Right lobe of liver (tissue), 6 donors: ENCODE measurements around the gene COL25A1. TPM values are rescaled to one million over a fixed set of nuclear protein-coding genes. Genes with fewer than 3 reads are reported as not detected.

Experiments
- ATAC-seq, 4 donors: fragments of 200-7000 bp; cut with Tn5 transposase; one replicate each; pipeline ENCODE4 v1.9.1; 2020; ENCODE audit warnings: mild to moderate bottlenecking in 4 of 4, moderate library complexity in 4 of 4
- DNase-seq, 3 donors: peaks; one replicate each; pipeline ENCODE4 v3.0.0-alpha.2; 2020
- H3K27ac ChIP-seq, 3 donors: fragments of 200-600 bp; one replicate each; pipeline ENCODE4 v1.8.0; 2022
- H3K27me3 ChIP-seq, 2 donors: fragments of 200-600 bp; one replicate each; pipeline ENCODE4 v1.8.0; 2022
- H3K36me3 ChIP-seq, 4 donors: fragments of 200-600 bp; sonication (generic) in 1 of 4; one replicate each; pipeline versions ENCODE4 v1.5.1 to v1.8.0; 2017 to 2022; ENCODE audit warnings: control low read depth in 1 of 4
- H3K4me1 ChIP-seq, 4 donors: fragments of 200-600 bp; sonication (generic) in 1 of 4; one replicate each; pipeline versions ENCODE4 v1.5.1 to v1.8.0; 2017 to 2022; ENCODE audit warnings: control low read depth in 1 of 4
- H3K4me3 ChIP-seq, 3 donors: fragments of 200-600 bp; one replicate each; pipeline ENCODE4 v1.8.0; 2022
- H3K9me3 ChIP-seq, 4 donors: fragments of 200-600 bp; sonication (generic) in 1 of 4; one replicate each; pipeline versions ENCODE4 v1.5.1 to v1.8.0; 2017 to 2022; ENCODE audit warnings: control low read depth in 1 of 4
- CTCF ChIP-seq, 4 donors: fragments of 200-600 bp in 3 of 4; fragments of 450-650 bp in 1 of 4; IDR thresholded peaks; one replicate each; pipeline versions ENCODE4 v1.5.1 to v1.8.0; 2016 to 2022; ENCODE audit warnings: antibody characterized with exemption in 4 of 4, mild to moderate bottlenecking in 2 of 4
- POLR2A ChIP-seq: fragments of 450-650 bp; IDR thresholded peaks from one replicate; pipeline ENCODE4 v1.6.1; 2017; ENCODE audit warnings: antibody characterized with exemption, mild to moderate bottlenecking
- WGBS: methylation state at CpG from one replicate; pipeline ENCODE4 v1.1.6; 2018; ENCODE audit warnings: low coverage, low lambda C conversion rate; ENCODE audit not compliant: insufficient coverage; ENCODE audit errors: missing lambda C conversion rate; 5-methylcytosine and 5-hydroxymethylcytosine counted together
- intact Hi-C, 2 donors: fragments of 100-400 bp; cut with DNase I; formaldehyde crosslinking; loops; one replicate each; pipeline versions ENCODE4 v1.11.2 to v1.14.1; 2022
- total RNA-seq, 6 experiments: library from RNA; depleted of rRNA in 2 of 6; stranded (reverse); fragments of >200 nt in 2 of 6; fragmentation: NEBNext Ultra II Directional in 3 of 6; extraction: Animal tissue kit (Norgen Biotek cat#: 25700) in 3 of 6; gene quantifications; one replicate each; pipeline versions ENCODE4 v1.1.0 to v1.2.4, GENCODE V29; 2016 to 2023
- donor health status: DM: no; HTN: yes; CAD: no.
- donor health status: DM: no; HTN: no; CAD: no.
- donor health status: DM: no; HTN: no; CAD: no.
- donor health status: DM: no; HTN: yes; CAD: no.
- donor health status: DM: no; HTN: yes; CAD: no.

Gene COL25A1
- total RNA-seq, 6 experiments from 2014 or later: 0.06 to 4.8 (median 1.3) TPM

- no peak overlapping the region for H3K27ac ChIP-seq
- no peak for DNase-seq
- no peak overlapping the region for H3K4me3 ChIP-seq
- WGBS: 44% methylated on average over 2 of the region's 2 CpGs
- no peaks in the 10 kb centered on the region for H3K4me1 ChIP-seq
- H3K36me3 ChIP-seq: no peaks in the 10 kb centered on the region
- no peaks in the 10 kb centered on the region for H3K9me3 ChIP-seq
- no peaks in the 10 kb centered on the region for H3K27me3 ChIP-seq
- no peak for TF ChIP-seq CTCF (IDR thresholded peaks at IDR 0.05)
- no peak for TF ChIP-seq POLR2A
- ATAC-seq: no peak
- intact Hi-C loops: no loop called here
These were observed 294.5 kb downstream of the COL25A1 start for GRCh38 chr4:109007976-109008375.

GRCh38 chr4:109005523-109005922 is 296.9 kb downstream of the COL25A1 start:
- WGBS: 80% methylated on average over 1 of the region's 1 CpG
- intact Hi-C loops: no loop called here

GRCh38 chr4:109004418-109004817 is 298.0 kb downstream of the COL25A1 start:
- intact Hi-C loops: no loop called here
- Histone ChIP-seq H3K4me3 (no peak overlapping the region), H3K27me3 (no peaks in the 10 kb centered on the region), H3K9me3 (no peaks in the 10 kb centered on the region), H3K36me3 (no peaks in the 10 kb centered on the region), H3K27ac (no peak overlapping the region), H3K4me1 (no peaks in the 10 kb centered on the region)
- TF ChIP-seq POLR2A: no peak
- TF ChIP-seq CTCF (IDR thresholded peaks at IDR 0.05): no peak
- ATAC-seq (no peak), DNase-seq (no peak)
- WGBS: 40% methylated on average over 3 of the region's 4 CpGs

More at GRCh38 chr4:109005523-109005922, 296.9 kb downstream of the COL25A1 start:
- DNase-seq (no peak), ATAC-seq (no peak)
- H3K4me1 ChIP-seq: no peaks in the 10 kb centered on the region
- no peaks in the 10 kb centered on the region for H3K27me3 ChIP-seq
- no peaks in the 10 kb centered on the region for H3K36me3 ChIP-seq
- H3K27ac ChIP-seq: no peak overlapping the region
- H3K4me3 ChIP-seq: no peak overlapping the region
- H3K9me3 ChIP-seq: no peaks in the 10 kb centered on the region
- TF ChIP-seq CTCF (IDR thresholded peaks at IDR 0.05) (no peak), POLR2A (no peak)

GRCh38 chr4:109003964-109004363 is 298.5 kb downstream of the COL25A1 start:
- Histone ChIP-seq H3K36me3 (no peaks in the 10 kb centered on the region), H3K9me3 (no peaks in the 10 kb centered on the region), H3K27me3 (no peaks in the 10 kb centered on the region), H3K4me3 (no peak overlapping the region), H3K4me1 (no peaks in the 10 kb centered on the region), H3K27ac (no peak overlapping the region)
- no peak for ATAC-seq
- TF ChIP-seq POLR2A (no peak), CTCF (IDR thresholded peaks at IDR 0.05) (no peak)
- DNase-seq: no peak
- intact Hi-C loops: no loop called here
- 53% methylated on average over 2 of the region's 2 CpGs for WGBS
